ENCODE data around the gene TMEM18.
A peak's percentile ranks its signal among the peaks of the same experiment; 100 is the strongest.

TMEM18 gene

GRCh38 chr2:677056-677958 is at the start of gene TMEM18:
TSS of gene TMEM18 (minus strand) at chr2:677406. CDS start at chr2:677345, 61 bp downstream.
- TF ChIP-seq POLR2A (IDR thresholded peaks at IDR 0.05; ENCODE audit: low read length) (peak; percentile 98), GATA1 (IDR thresholded peaks at IDR 0.05; ENCODE audit: low read depth, low read length) (no peak)
- peak; percentile 98 to 99 for DNase-seq

GRCh38 chr2:726169-726568 is 49.0 kb upstream of the TMEM18 start:
- DNase-seq, result no peak
- TF ChIP-seq GATA1 (IDR thresholded peaks at IDR 0.05; ENCODE audit: low read depth, low read length), result no peak
- TF ChIP-seq POLR2A (IDR thresholded peaks at IDR 0.05; ENCODE audit: low read length), result no peak

GRCh38 chr2:725468-725867 is 48.3 kb upstream of the TMEM18 start:
- TF ChIP-seq POLR2A (IDR thresholded peaks at IDR 0.05; ENCODE audit: low read length) (no peak), GATA1 (IDR thresholded peaks at IDR 0.05; ENCODE audit: low read depth, low read length) (no peak)

GRCh38 chr2:723761-724160 is 46.6 kb upstream of the TMEM18 start:
- TF ChIP-seq GATA1 (IDR thresholded peaks at IDR 0.05; ENCODE audit: low read depth, low read length) (no peak), POLR2A (IDR thresholded peaks at IDR 0.05; ENCODE audit: low read length) (no peak)
- no peak for DNase-seq

More at GRCh38 chr2:725468-725867, 48.3 kb upstream of the TMEM18 start:
- DNase-seq, result no peak

DNA sequence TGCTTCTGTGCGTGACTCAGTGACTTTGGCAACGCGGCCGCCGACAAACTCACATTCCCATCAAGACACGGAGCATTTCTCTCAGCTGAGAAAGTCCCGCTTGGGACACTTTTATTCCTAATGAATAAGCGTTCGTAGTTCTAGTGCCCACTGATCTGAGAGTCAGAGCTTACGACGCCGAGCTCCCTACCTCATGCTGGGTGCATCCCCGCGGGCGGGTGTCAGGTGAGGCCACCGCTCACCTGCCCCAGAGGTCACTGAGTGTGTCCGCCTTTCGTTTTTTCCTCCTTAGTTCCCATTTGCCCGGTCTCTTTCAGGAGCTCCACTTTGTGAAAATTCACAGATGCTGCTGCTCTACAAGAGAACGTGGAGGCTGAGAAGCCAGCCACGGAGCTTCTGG is 43.6 kb upstream of the TMEM18 start:
- DNase-seq, result no peak

DNA sequence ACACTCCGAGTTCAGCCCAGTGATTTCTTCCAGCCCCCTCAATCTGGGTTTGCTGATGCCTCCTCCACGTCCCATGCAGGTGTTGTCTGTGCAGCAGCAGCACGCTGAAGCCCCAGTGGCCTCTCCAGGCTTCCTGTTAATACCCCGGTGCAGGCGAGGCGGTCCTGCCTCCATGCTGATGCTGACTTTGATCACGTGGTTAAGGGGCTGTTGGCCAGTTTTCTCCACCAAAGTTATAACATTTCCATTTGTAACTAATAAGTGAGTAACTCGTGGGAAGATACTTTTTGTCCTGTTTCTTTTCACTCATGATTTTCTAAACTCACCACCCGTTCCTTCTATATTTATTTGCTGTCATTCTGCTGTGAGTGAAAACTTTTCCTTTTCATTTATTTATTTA is 42.5 kb upstream of the TMEM18 start:
- TF ChIP-seq POLR2A (IDR thresholded peaks at IDR 0.05; ENCODE audit: low read length), result no peak
- TF ChIP-seq GATA1 (IDR thresholded peaks at IDR 0.05; ENCODE audit: low read depth, low read length), result no peak
- no peak for DNase-seq

More for the DNA sequence above, 43.6 kb upstream of the TMEM18 start:
- TF ChIP-seq POLR2A (IDR thresholded peaks at IDR 0.05; ENCODE audit: low read length) (no peak), GATA1 (IDR thresholded peaks at IDR 0.05; ENCODE audit: low read depth, low read length) (no peak)

DNA sequence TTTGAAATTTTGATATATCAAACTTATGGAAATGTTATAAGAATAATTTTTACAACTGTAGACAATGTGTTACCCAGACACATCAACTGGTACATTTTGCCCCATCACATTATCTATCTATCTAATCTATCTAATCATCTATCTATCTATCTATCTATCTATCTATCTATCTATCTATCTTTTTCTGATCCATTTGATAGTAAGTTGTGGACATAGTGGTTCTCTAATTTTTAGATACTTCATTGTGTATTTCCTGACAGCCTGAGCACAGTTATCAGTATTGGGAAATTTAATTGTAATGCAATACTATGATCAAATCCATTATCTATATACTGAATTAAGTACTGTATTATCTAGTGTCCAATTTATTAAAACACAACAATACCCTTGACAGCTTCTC is 42.0 kb upstream of the TMEM18 start:
- TF ChIP-seq POLR2A (IDR thresholded peaks at IDR 0.05; ENCODE audit: low read length) (no peak), GATA1 (IDR thresholded peaks at IDR 0.05; ENCODE audit: low read depth, low read length) (no peak)

GRCh38 chr2:717661-718060 is 40.5 kb upstream of the TMEM18 start:
- no peak for DNase-seq
- TF ChIP-seq POLR2A (IDR thresholded peaks at IDR 0.05; ENCODE audit: low read length) (no peak), GATA1 (IDR thresholded peaks at IDR 0.05; ENCODE audit: low read depth, low read length) (no peak)

More for the DNA sequence above, 42.0 kb upstream of the TMEM18 start:
- no peak for DNase-seq

- TF ChIP-seq POLR2A (IDR thresholded peaks at IDR 0.05; ENCODE audit: low read length) (no peak), GATA1 (IDR thresholded peaks at IDR 0.05; ENCODE audit: low read depth, low read length) (no peak)
- DNase-seq, result no peak
These were observed 38.8 kb upstream of the TMEM18 start for GRCh38 chr2:715854-716560.

DNA sequence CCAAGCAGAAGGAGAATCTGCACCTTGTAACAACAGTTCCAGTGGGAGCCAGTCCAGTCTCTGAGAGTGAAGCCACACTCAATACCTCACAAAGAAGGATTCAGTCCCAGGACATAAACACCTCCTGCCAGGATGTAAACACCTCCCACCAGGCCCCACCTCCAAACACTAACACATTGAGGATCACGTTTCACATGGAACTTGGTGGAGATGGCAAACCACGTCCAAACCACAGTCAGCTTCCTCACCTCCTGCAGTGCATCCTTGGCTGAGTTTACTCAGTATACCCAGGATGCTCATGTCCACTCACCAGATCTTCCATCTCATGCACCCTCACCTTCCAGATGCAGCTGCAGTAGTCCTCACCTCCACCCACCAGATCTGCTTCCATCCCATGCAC is 37.8 kb upstream of the TMEM18 start:
- DNase-seq, result no peak
- TF ChIP-seq POLR2A (IDR thresholded peaks at IDR 0.05; ENCODE audit: low read length) (no peak), GATA1 (IDR thresholded peaks at IDR 0.05; ENCODE audit: low read depth, low read length) (no peak)

- peak; percentile 25 to 48 for DNase-seq
- TF ChIP-seq GATA1 (IDR thresholded peaks at IDR 0.05; ENCODE audit: low read depth, low read length), result no peak
- TF ChIP-seq POLR2A (IDR thresholded peaks at IDR 0.05; ENCODE audit: low read length), result no peak
These were observed 37.0 kb upstream of the TMEM18 start for GRCh38 chr2:714005-714741.

DNA sequence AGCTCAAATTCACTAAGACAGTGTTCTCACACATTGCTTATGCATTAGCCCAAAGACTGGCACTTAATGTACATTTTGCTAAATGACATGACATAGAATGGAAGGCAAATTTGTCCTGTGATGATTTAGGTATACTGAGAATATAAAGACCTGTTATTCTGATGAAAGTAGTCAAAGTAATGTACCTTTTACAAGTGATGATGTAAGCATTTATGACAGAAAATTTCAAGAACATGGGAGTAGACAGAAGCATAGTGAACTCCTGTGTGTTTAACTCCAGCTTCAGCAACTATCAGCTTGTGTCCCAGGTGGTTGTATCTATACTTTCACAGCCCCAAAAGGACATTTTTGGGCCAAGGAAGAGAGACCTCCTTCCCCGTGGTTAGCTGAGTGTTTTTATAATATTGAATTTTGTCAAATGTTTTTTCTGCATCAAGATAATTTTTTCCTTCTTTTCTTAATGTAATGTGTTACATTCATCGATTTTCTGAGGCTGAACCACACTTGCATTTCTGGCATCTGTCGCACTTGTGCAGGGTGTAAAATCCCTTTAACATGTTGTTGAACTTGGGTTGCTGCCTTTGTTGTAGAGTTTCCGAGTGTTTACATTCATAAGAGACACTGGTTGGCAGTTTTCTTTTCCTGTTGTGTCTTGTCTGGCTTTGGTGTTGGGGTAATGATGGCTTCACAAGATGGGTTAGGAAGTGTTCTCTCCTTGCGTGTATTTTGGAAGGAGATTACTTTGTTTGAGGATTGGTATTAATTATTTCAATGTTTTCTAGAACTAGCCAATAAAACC is 33.9 kb upstream of the TMEM18 start:
- TF ChIP-seq GATA1 (IDR thresholded peaks at IDR 0.05; ENCODE audit: low read depth, low read length), result no peak
- no peak for TF ChIP-seq POLR2A (IDR thresholded peaks at IDR 0.05; ENCODE audit: low read length)
- no peak for DNase-seq

DNA sequence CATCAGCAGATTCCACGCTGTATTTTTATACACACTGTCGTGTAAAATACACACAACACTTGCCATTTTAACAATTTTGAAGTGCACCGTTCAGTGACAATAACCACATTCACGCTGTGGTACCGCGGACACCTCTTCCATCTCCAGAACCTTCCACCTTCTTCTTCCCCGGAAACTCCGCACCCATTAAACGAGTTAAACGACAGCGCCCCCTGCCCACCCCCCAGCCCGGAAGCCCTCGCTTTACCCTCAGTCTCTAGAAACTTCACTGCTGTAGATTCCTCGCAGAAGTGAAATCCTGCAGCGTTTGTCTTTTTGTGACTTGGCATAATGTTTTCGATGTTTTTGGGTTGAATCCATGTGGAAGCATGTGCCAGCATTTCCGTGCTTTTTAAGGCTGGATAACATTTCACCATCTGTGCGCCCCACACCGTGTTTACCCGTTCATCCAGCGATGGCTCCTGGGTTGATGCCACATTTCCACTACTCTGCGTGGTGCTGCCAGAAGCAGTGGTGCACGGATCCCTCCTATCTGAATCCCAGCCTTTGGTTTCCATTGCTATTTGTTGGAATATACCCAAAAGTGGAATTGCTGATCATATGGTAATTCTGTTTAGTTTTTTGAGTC is 32.0 kb upstream of the TMEM18 start:
- DNase-seq, result no peak
- TF ChIP-seq POLR2A (IDR thresholded peaks at IDR 0.05; ENCODE audit: low read length) (no peak), GATA1 (IDR thresholded peaks at IDR 0.05; ENCODE audit: low read depth, low read length) (no peak)
